GM23338 (cell line): ENCODE results near the gene DDRGK1.

ENCODE experiments used
- CREB1 ChIP-seq: fragments of 250-450 bp; sonication (Bioruptor Pico); IDR thresholded peaks from 2 replicates; pipeline ENCODE4 v1.5.0; 2020; ENCODE audit warnings: low read depth, mild to moderate bottlenecking, moderate library complexity
- CTCF ChIP-seq, 2 experiments: fragments of 200-600 bp in 1 of 2; sonication (generic) in 1 of 2; conservative IDR thresholded peaks; 2 replicates each; pipeline versions ENCODE4 v1.5.1 to v1.6.1; 2016 to 2017; ENCODE audit warnings: antibody characterized with exemption in 2 of 2, low read depth in 2 of 2, mild to moderate bottlenecking in 2 of 2, moderate library complexity in 1 of 2
- EZH2 ChIP-seq: fragments of 200-600 bp; sonication (generic); IDR thresholded peaks from one replicate; pipeline ENCODE4 v1.8.0; 2017; ENCODE audit warnings: antibody characterized with exemption, mild to moderate bottlenecking, low read depth; ENCODE audit not compliant: unreplicated experiment
- EZH2phosphoT487 ChIP-seq: fragments of 200-600 bp; sonication (generic); IDR thresholded peaks from one replicate; pipeline ENCODE4 v1.8.1; 2018; ENCODE audit warnings: antibody characterized with exemption; ENCODE audit not compliant: unreplicated experiment
- JUNB ChIP-seq: IDR thresholded peaks from one replicate; pipeline ENCODE4 v1.6.1; 2016; ENCODE audit warnings: antibody characterized with exemption; ENCODE audit not compliant: unreplicated experiment
- NANOG ChIP-seq: IDR thresholded peaks from 2 replicates; pipeline ENCODE4 v1.6.1; 2016; ENCODE audit warnings: antibody characterized with exemption, borderline replicate concordance
- POLR2AphosphoS5 ChIP-seq: IDR thresholded peaks from 2 replicates; pipeline ENCODE4 v1.6.1; 2016; ENCODE audit warnings: antibody characterized with exemption, low read depth
- REST ChIP-seq: IDR thresholded peaks from one replicate; pipeline ENCODE4 v1.6.1; 2018; ENCODE audit warnings: antibody characterized with exemption; ENCODE audit not compliant: unreplicated experiment
- STAT1 ChIP-seq: IDR thresholded peaks from one replicate; pipeline ENCODE4 v1.6.1; 2016; ENCODE audit warnings: antibody characterized with exemption; ENCODE audit not compliant: unreplicated experiment
- ZNF331 ChIP-seq: fragments of 250-450 bp; sonication (Bioruptor Pico); IDR thresholded peaks from 2 replicates; pipeline ENCODE4 v1.5.0; 2020; ENCODE audit warnings: low read depth, mild to moderate bottlenecking, moderate library complexity
- TF ChIP-seq, protein P1 (sequence below): IDR thresholded peaks from 2 replicates; pipeline ENCODE4 v1.6.1; 2016; ENCODE audit warnings: antibody characterized with exemption

DNA sequence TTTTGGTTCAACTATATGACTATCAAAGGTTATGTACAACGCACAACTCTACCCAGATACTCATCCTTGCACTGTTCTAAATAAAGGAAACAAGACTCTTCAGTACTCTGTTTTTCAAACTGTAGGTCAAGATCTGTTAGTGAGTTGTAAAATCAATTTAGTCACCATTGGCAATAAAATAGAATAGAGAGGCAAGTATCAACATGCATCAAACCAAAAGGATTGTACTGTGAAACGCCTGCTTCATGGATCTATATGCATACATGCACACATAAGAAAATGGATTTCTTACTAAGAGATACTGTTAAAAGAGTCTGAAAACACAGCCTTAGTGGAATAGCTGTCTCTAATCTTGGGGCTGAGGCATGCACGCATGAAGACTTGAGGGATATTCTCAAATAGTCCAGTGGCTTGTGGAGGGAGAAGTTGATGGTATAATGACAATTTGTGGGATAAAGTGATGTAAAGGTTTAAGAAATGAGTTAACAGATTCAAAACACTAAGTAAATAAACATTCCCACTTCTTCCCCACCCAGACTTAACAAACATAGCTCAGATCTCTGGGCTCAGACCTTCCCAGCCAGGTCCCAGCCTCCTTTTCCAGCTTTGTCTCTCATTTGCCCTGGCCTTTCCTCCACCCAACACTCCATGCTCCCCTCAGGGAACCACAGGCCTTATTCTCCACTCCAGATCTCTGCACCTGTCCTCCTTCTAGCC, 20.4 kb downstream of the DDRGK1 start:
- no peak for TF ChIP-seq CTCF (conservative IDR thresholded peaks at IDR 0.05; ENCODE audit: low read depth in 2 of 2)
- TF ChIP-seq, protein P1, sequence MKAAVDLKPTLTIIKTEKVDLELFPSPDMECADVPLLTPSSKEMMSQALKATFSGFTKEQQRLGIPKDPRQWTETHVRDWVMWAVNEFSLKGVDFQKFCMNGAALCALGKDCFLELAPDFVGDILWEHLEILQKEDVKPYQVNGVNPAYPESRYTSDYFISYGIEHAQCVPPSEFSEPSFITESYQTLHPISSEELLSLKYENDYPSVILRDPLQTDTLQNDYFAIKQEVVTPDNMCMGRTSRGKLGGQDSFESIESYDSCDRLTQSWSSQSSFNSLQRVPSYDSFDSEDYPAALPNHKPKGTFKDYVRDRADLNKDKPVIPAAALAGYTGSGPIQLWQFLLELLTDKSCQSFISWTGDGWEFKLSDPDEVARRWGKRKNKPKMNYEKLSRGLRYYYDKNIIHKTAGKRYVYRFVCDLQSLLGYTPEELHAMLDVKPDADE, result no peak
- TF ChIP-seq ZNF331 (CRISPR knock-in tag), result no peak
- TF ChIP-seq REST, result no peak
- no peak for TF ChIP-seq POLR2AphosphoS5
- TF ChIP-seq EZH2, result no peak
- TF ChIP-seq EZH2phosphoT487, result no peak
- no peak for TF ChIP-seq JUNB
- TF ChIP-seq STAT1, result no peak
- no peak for TF ChIP-seq CREB1 (CRISPR knock-in tag)
- no peak for TF ChIP-seq NANOG
